GM12801 (cell line): ENCODE measurements around the gene HNRNPM.

Source experiments
- CTCF ChIP-seq: IDR thresholded peaks from one replicate; pipeline ENCODE4 v1.5.1; 2011; ENCODE audit warnings: control low read depth; ENCODE audit not compliant: insufficient read length; ENCODE audit errors: extremely low read depth

The HNRNPM gene

GRCh38 chr19:8462571-8462970 is 17.8 kb downstream of the HNRNPM start:
- no peak for TF ChIP-seq CTCF

GRCh38 chr19:8463365-8463764 is 18.6 kb downstream of the HNRNPM start:
- TF ChIP-seq CTCF, result no peak

- TF ChIP-seq CTCF, result no peak
Observed at GRCh38 chr19:8466018-8466417, 21.2 kb downstream of the HNRNPM start.

DNA sequence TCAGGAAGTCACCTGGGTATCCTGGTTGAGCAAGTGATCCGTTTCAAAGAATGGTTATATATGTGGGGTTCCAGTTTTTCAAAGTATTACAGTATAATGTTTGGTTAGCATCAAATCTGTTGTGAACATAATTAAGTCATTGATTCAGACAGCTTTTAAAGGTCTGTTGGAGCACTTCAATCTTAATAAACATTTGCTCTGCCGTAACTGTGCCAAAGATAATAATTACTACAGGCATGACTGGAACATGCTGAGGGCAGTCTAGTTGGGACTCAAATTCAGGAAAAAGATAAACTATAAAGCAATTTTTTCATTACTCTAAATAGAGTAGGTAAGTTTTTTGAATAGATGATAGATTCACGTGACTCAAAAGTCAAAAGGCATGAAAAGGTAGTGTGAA is 23.3 kb downstream of the HNRNPM start:
- TF ChIP-seq CTCF, result no peak

DNA sequence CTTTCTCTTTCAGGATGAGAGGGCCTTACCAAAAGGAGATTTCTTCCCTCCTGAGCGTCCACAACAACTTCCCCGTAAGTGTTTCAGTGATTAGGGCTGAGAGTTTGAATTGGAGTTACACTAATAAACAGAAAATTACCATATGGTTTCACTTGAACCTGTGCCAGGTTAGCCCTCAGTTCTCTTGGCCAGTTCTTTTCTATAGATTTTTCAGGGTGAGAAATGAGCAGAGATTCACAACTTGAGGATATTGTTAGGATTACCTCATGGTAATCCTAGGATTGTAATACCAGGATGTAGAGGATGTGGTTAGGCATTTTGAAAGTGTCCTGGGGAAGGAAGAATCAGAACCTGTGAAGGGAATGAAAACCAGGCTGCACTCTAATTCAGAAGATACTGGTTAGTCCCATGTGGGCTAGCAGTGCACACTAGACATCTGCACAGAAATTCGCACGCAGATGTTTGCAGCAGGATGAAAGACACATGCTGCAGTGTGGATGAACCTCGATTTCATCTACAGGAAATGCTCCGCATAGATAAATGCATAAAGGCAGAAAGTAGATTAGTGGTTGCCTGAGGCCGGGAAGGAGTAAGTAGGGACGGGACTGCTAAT is 24.1 kb downstream of the HNRNPM start:
- no peak for TF ChIP-seq CTCF

GRCh38 chr19:8469613-8470368 is 25.0 kb downstream of the HNRNPM start:
- TF ChIP-seq CTCF, result no peak

- no peak for TF ChIP-seq CTCF
Observed at GRCh38 chr19:8473648-8474476, 29.1 kb downstream of the HNRNPM start.
